CD4-positive, alpha-beta T cell treated with Interleukin-6 at 100 ng/mL for 8 hours (primary cell): ENCODE measurements around the gene CATSPERE.
"Not testable (repeated sequence)": the region's sequence is repeated elsewhere in the genome, so short reads cannot be mapped to it uniquely, and the experiment has no call there.

Experiments used
- DNase-seq: peaks from one replicate; pipeline ENCODE4 v3.0.0-alpha.2; 2020; ENCODE audit warnings: mixed read lengths, low spot score

CATSPERE gene

DNA sequence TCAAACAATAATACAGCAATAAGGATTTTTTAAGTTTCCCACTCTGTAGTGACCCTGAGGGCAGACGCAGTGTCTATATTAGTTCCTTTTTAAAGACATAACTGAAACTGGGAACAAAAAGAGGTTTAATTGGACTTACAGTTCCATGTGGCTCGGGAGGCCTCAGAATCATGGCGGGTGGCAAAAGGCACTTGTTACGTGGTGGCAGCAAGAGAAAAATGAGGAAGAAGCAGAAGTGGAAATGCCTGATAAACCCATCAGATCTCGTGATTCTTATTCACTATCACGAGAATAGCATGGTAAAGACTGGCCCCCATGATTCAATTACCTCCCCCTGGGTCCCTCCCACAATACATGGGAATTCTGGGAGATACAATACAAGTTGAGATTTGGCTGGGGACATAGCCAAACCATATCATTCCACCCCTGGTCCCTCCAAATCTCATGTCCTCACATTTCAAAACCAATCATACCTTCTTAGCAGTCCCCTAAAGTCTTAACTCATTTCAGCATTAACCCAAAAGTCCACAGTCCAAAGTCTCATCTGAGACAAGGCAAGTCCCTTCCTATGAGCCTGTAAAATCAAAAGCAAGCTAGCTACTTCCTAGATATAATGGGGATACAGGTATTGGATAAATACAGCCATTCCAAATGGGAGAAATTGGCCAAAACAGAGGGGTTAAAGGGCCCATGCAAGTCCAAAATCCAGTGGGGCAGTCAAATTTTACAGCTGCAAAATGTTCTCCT, 205.8 kb downstream of the CATSPERE start:
- not testable (repeated sequence) for DNase-seq

DNA sequence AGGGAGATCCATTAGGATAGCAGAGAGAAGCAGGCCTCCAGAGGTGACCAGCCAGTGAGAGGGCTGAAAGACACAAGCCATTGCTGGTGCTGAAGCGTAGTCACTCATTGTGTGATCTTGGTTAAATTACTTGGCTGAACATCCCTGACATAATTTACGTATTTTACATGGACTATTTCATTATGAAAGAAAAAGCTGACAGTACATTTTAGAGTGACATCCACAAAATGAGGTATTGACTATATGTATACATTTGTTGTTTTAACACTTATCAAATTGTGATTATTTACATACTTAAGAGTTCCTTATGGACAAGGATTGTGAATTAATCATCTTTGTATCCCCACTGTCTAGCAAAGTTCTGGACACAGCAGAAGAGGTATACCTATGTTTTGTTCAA, 206.7 kb downstream of the CATSPERE start:
- no peak for DNase-seq

DNA sequence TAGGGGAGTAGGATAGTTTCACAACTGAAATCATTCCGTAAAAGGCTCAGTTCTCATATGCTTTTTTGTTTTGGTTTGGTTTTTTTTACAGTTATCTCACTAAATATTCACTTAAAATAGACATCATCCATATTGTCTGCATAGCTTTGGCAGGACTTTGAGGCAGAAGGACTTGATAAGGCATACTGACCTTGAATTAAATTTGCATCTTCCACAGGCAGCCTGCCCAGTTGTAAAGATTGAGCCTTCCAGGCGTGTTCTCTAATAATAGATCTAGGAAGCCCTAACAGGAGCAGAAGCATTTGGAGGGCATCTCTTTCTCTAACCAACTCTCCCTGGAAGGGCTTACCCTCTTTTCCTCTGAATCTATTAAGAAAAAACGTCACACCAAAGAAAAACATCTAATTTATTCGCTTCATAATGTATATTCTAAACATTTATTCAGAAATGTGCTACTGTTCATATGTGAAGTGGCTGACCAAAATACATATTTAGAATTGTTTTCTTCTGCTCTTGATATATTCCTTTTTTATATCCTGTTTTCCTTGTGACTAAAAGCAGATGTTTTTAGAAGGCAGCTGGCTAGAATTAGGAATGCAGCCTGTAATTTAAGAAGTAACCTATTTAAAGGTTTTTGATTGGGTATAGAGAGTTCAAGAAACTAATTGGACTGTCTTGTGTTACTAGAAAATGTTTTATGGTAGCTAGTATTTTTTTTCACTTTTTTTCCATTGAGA, 212.0 kb downstream of the CATSPERE start:
- DNase-seq, result no peak

DNA sequence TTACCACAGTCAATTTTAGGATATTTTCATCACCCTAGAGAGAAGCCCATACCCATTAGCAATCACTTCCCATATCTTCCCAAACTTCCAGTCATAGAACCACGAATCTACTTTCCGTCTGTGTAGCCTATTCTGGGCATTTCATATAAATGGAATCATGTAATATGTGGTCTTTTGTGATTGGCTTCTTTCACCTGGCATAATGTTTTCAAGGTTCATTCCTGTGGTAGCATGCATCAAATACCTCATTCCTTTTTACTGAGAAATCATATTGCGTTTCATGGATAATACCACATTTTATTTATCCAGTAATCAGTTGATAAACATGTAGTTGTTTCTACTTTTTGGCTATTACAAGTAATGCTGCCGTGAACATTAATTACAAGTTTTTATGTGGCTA, 213.4 kb downstream of the CATSPERE start:
- no peak for DNase-seq

DNA sequence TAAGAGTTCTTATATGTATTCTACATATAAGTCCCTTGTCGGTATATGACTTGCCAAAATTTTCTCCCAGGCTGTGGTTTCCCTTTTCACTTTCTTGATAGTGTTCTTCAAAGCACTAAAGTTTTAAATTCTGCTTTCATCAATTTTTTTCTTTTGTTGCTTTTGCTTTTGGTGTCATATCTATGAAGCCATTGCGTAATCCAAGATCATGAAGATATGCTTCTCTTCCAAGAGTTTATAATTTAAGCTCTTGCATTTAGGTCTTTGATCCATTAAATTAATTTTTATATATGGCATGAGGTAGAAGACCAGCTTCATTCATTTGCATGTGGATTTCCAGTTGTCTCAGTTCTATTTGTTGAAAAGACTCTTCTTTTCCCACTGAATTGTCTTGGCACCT, 214.1 kb downstream of the CATSPERE start:
- DNase-seq, result no peak

DNA sequence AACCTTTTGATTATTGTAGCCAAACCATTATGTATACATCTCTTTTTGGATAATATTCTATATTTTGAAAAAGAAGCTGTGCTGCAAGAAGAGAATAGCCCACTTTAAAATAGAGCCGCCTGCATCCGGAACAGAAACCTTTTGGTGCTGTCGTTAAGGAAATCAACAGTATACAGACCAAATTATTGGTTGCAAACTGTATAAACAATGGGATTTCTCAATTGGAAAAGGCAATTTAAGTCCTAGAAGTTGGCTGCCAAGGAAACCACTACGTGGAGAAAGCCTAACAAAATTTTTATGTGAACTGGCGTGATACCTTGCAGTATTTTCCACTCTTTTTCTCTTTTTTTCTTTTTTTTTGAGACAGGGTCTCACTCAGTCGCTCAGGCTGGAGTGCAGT, 217.6 kb downstream of the CATSPERE start:
- DNase-seq, result no peak

DNA sequence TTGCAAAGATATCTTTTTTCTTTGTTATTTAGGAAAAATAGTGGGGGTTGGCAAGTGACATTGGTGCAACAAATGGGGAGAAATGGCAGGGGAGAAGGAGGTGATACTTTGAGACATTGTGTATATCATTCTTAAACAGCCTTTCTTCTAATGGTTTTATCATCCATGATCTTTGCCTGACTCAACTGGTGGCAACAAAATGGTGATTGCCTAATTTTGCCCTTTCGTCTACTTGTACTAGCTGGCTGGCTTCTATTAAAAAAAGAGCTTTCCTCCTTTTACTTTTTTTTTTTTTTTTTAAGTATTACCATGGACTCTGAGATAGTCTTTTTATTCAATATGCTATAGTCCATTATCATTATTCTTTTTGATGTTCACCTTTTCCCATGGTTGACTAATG, 219.6 kb downstream of the CATSPERE start:
- no peak for DNase-seq

DNA sequence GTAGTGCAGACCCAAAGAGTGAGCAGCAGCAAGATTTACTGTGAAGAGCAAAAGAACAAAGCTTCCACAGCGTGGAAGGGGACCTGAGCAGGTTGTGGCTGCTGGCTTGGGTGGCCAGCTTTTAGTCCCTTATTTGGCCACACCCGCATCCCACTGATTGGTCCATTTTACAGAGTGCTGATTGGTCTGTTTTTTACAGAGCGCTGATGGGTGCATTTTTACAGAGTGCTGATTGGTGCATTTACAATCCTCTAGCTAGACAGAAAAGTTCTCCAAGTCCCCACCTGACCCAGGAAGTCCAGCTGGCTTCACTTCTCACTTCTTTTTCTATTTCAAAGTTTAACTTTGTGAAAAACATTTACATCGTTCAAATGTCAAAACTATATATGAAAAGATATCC, 221.0 kb downstream of the CATSPERE start:
- not testable (repeated sequence) for DNase-seq
